ENCODE measurements around the gene PCDHGB6. TPM values are rescaled to one million over a fixed set of nuclear protein-coding genes. Genes with fewer than 3 reads are reported as not detected.

Gene PCDHGB6
- total RNA-seq, 4 donors from 2014 or later = 1.4 to 4.6 (median 2.9) TPM

DNA sequence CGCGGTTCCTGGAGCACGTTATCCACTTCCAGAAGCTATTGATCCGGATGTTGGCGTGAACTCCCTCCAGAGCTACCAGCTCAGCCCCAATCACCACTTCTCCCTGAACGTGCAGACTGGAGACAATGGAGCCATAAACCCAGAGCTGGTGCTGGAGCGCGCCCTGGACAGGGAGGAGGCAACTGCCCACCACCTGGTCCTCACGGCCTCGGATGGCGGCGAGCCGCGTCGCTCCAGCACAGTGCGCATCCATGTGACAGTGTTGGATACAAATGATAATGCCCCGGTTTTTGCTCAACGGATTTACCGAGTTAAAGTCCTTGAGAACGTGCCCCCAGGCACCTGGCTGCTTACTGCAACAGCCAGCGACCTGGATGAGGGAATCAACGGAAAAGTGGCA lies 4.4 kb upstream of the PCDHGB6 start:
- in situ Hi-C loops (cut with MboI; ENCODE audit: low sequenced_read_pairs in 4 of 4) (no loop called here), intact Hi-C loops (cut with DNase I; ENCODE audit: low total_unique reads) (no loop called here)
- Histone ChIP-seq H3K9me3 (peaks cover 0 to 6% (median 0%) of the 10 kb centered on the region in 3 donors), H3K36me3 (peaks cover 0 to 4% of the 10 kb centered on the region in 2 donors), H3K27ac (no peak overlapping the region), H3K4me3 (peak overlapping the region in 2 of 4 donors; percentile 29 to 41), H3K4me1 (peaks cover 14 to 15% of the 10 kb centered on the region in 2 donors), H3K27me3 (peaks cover 0 to 4% (median 0%) of the 10 kb centered on the region in 3 donors)
- DNase-seq (no peak), ATAC-seq (no peak)
- TF ChIP-seq, protein P1, sequence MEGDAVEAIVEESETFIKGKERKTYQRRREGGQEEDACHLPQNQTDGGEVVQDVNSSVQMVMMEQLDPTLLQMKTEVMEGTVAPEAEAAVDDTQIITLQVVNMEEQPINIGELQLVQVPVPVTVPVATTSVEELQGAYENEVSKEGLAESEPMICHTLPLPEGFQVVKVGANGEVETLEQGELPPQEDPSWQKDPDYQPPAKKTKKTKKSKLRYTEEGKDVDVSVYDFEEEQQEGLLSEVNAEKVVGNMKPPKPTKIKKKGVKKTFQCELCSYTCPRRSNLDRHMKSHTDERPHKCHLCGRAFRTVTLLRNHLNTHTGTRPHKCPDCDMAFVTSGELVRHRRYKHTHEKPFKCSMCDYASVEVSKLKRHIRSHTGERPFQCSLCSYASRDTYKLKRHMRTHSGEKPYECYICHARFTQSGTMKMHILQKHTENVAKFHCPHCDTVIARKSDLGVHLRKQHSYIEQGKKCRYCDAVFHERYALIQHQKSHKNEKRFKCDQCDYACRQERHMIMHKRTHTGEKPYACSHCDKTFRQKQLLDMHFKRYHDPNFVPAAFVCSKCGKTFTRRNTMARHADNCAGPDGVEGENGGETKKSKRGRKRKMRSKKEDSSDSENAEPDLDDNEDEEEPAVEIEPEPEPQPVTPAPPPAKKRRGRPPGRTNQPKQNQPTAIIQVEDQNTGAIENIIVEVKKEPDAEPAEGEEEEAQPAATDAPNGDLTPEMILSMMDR (IDR thresholded peaks at IDR 0.05 in 4 of 5, conservative IDR thresholded peaks at IDR 0.05 in 1 of 5) = no peak
- no peak for TF ChIP-seq POLR2A (IDR thresholded peaks at IDR 0.05)

DNA sequence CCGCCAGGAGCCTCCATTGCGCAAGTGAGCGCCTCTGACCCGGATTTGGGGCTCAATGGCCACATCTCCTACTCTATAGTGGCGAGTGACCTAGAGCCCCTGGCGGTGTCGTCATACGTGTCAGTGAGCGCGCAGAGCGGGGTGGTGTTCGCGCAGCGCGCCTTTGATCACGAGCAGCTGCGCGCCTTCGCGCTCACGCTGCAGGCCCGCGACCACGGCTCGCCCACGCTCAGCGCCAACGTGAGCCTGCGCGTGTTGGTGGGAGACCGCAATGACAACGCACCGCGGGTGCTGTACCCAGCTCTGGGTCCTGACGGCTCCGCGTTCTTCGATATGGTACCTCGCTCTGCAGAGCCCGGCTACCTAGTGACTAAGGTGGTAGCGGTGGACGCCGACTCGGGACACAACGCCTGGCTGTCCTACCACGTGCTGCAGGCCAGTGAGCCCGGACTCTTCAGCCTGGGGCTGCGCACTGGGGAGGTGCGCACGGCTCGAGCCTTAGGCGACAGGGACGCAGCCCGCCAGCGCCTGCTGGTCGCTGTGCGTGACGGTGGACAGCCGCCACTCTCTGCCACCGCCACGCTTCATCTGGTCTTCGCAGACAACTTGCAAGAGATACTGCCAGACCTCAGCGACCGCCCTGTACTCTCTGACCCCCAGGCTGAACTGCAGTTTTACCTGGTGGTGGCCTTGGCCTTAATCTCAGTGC lies 1.9 kb downstream of the PCDHGB6 start:
- DNase-seq (no peak), ATAC-seq (no peak)
- no peaks in the 10 kb centered on the region for H3K27me3 ChIP-seq
- no peaks in the 10 kb centered on the region for H3K36me3 ChIP-seq
- H3K9me3 ChIP-seq = peaks cover 0 to 8% (median 0%) of the 10 kb centered on the region in 3 donors
- no peak overlapping the region for H3K27ac ChIP-seq
- intact Hi-C loops (cut with DNase I; ENCODE audit: low total_unique reads) (loop anchor here (5.0 kb wide), 1 partner anchor 37 kb away; the partner anchor contains the start of genes PCDHGA6 and PCDHGB3), in situ Hi-C loops (cut with MboI; ENCODE audit: low sequenced_read_pairs in 4 of 4) (loop anchor here in 1 of 4 donors (5.0 kb wide), 1 partner anchor 148 kb away; no protein-coding TSS in a partner anchor)
- peak overlapping the region in 1 of 4 donors; percentile 16 for H3K4me3 ChIP-seq
- TF ChIP-seq POLR2A (IDR thresholded peaks at IDR 0.05) = no peak
- TF ChIP-seq, protein P1 (IDR thresholded peaks at IDR 0.05 in 4 of 5, conservative IDR thresholded peaks at IDR 0.05 in 1 of 5) = no peak
- H3K4me1 ChIP-seq = peaks cover 4 to 15% of the 10 kb centered on the region in 2 donors

DNA sequence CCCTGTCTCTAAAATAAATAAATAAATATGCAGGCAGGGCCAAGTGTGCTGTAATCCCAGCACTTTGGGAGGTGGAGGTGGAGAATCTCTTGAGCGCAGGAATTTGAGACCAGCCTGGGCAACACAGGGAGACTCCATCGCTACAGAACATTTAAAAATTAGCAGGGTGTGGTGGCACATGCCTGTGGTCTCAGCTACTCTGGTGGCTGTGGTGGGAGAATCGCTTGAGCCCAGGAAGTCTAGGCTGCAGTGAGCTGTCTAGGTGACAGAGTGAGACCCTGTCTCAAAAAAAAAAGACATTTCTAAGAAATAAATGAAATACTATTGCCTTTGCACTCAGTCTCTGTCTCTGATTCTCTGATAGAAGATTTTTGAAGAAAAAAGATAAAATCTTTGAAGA lies 3.8 kb downstream of the PCDHGB6 start:
- peaks cover 0 to 8% (median 0%) of the 10 kb centered on the region in 3 donors for H3K9me3 ChIP-seq
- no peak for ATAC-seq
- peaks cover 4 to 15% of the 10 kb centered on the region in 2 donors for H3K4me1 ChIP-seq
- TF ChIP-seq, protein P1 (IDR thresholded peaks at IDR 0.05 in 4 of 5, conservative IDR thresholded peaks at IDR 0.05 in 1 of 5) = no peak
- no peak for TF ChIP-seq POLR2A (IDR thresholded peaks at IDR 0.05)
- in situ Hi-C loops (cut with MboI; ENCODE audit: low sequenced_read_pairs in 4 of 4) = no loop called here
- no peak for DNase-seq
- no peaks in the 10 kb centered on the region for H3K27me3 ChIP-seq
- intact Hi-C loops (cut with DNase I; ENCODE audit: low total_unique reads) = loop anchor here (5.0 kb wide), 1 partner anchor 39 kb away; the partner anchor contains the start of genes PCDHGA6 and PCDHGB3
- no peak overlapping the region for H3K4me3 ChIP-seq
- H3K36me3 ChIP-seq = no peaks in the 10 kb centered on the region
- H3K27ac ChIP-seq = no peak overlapping the region

DNA sequence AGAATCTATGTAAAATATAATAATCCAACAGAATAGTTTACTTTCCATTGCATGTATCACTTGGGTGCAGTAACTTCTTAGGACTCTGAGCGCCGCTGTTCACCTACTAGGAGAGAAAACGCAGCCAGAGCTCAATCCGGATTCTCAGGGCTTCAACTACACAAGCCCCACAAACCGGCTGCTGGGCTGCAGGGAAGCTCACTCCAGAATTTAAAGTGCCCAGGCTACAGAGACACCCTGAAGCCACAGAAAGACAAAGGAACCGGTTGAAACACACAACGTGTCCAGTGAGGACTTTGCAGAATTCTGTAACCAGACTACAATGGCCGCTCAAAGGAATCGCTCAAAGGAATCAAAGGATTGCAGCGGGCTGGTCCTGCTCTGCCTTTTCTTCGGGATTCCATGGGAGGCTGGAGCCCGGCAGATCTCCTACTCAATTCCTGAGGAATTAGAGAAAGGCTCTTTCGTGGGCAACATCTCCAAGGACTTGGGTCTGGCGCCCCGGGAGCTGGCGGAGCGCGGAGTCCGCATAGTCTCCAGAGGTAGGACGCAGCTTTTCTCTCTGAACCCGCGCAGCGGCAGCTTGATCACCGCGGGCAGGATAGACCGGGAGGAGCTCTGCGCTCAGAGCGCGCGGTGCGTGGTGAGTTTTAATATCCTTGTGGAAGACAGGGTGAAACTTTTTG lies 5.2 kb downstream of the PCDHGB6 start, which contains the start of gene PCDHGA10:
Gene PCDHGA10, plus strand, starts transcription at position 134 of the 686 bp plus-strand sequence. Its CDS starts 189 bp downstream, at position 323.
- H3K27me3 ChIP-seq = no peaks in the 10 kb centered on the region
- H3K9me3 ChIP-seq = peaks cover 0 to 8% (median 0%) of the 10 kb centered on the region in 3 donors
- in situ Hi-C loops (cut with MboI; ENCODE audit: low sequenced_read_pairs in 4 of 4) = no loop called here
- ATAC-seq = peak; percentile 63 to 64
- DNase-seq = peak in 1 of 2 donors; percentile 55
- intact Hi-C loops (cut with DNase I; ENCODE audit: low total_unique reads) = loop anchor here (5.0 kb wide), 1 partner anchor 41 kb away; the partner anchor contains the start of genes PCDHGA6 and PCDHGB3
- peaks cover 0 to 15% of the 10 kb centered on the region in 2 donors for H3K4me1 ChIP-seq
- H3K36me3 ChIP-seq = no peaks in the 10 kb centered on the region
- peak within 1 kb of the TSS; percentile 24 to 61 (median 41) for H3K27ac ChIP-seq
- peak within 1 kb of the TSS; percentile 35 to 50 (median 46) for H3K4me3 ChIP-seq
- TF ChIP-seq, protein P1 (IDR thresholded peaks at IDR 0.05 in 4 of 5, conservative IDR thresholded peaks at IDR 0.05 in 1 of 5) = peak; percentile 40 to 71 (median 57)
- no peak for TF ChIP-seq POLR2A (IDR thresholded peaks at IDR 0.05)
